NCI-H526 treated with DMSO at 0.1 percent for 48 hours (cell line): Measurements from ENCODE around the gene GRM1.
A peak's percentile ranks its signal among the peaks of the same experiment; 100 is the strongest.

Experiments used
- DNase-seq: peaks from one replicate; lab custom pipeline; 2025; lab: John Stamatoyannopoulos, UW

The GRM1 gene

DNA sequence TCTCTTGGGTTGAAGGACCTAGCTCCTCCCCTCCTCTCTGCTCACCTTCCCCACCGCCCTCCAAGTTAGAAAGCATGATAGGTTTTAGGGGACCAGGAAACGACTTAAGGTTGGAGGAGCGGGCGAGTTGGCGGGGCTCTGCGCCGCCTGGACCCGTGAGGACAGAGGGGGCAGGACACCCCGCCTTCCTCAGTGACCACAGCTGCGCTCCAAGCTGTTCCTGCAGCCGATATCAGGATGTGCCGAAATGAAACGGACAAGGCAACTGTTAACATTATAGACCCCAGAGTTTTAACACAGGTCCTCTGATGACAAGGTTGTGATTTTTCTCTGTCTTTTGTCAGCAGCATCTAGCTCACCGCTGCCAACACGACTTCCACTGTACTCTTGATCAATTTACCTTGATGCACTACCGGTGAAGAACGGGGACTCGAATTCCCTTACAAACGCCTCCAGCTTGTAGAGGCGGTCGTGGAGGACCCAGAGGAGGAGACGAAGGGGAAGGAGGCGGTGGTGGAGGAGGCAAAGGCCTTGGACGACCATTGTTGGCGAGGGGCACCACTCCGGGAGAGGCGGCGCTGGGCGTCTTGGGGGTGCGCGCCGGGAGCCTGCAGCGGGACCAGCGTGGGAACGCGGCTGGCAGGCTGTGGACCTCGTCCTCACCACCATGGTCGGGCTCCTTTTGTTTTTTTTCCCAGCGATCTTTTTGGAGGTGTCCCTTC, at the start of gene GRM1:
Gene GRM1, plus strand, starts transcription at position 212 of the 722 bp plus-strand sequence. Its CDS starts 456 bp downstream, at position 668.
- no peak for DNase-seq

DNA sequence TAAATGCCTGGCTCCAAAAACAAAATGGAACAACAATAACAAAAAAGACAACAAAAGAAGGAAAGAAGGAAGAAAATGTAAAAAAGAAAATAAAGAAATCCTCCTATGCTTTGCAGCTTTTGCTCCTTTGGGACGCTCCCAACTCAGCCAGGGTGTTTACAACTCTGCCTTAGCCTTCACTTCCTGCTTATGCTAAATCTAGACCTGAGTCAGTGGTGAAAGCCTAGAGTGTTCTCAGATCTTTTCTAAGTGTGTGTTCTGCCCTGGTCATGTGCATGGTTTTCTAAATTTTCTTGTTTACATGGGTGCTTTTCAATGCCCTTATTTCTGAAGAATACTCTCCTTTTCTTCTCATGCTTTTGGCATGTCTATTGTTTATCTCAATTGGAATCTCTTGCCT, 19.5 kb upstream of the GRM1 start:
- DNase-seq, result no peak

DNA sequence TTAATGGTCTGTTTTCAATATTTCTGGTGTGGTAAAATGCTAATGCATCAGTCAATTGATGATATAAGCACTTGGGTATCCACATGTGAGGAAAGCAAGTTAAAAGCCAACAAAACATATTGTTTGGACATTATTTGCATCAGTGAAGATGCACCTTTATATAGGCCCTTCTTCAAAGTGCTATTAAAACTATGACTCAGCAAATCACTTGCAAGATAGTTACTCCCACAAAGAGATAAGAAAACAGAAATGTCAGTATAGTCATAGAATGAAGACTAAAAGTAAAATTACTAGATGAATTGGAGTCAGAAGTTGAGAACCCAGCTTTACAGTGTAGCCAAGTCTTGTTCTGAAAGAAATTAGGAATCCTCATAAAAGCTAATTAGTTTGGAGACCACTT, 14.6 kb upstream of the GRM1 start:
- DNase-seq, result no peak

DNA sequence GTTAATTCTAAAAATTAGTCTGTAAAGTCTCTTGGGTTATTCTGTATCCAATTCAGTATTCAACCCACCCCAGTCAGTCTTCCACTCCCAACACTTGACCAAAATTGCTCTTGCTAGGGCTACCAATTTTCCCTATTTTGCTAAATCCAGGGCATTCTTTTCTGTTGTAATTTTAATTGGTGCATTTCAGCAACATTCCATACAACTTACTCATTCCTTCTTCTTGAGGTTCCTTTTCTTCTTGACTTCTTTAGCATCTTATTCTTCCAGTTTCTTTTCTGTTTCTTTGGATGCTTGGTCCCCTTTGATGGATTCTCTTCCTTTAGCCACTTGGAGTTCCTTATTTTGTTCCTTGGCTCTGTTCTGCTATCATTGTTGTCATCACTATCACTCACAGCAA, 11.2 kb upstream of the GRM1 start:
- no peak for DNase-seq

DNA sequence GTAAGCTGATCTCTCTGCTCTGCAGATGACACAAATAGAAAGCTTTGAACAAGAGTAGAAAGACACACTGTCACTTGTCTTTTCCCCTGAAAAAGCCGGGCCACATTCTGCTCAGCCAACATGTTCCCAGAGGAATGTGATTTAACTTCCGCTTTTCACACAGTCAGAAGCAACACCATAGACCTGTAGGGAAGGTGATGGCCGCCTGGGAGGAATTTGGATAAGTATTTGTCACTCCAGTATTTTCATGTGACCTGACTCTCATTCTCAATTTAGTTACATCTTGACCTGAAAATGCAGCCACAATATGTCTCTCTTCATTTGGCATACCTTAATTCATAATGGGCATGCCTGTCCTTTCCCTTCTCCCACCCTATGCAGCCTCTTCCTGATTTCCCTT, 2.0 kb upstream of the GRM1 start:
- no peak for DNase-seq

DNA sequence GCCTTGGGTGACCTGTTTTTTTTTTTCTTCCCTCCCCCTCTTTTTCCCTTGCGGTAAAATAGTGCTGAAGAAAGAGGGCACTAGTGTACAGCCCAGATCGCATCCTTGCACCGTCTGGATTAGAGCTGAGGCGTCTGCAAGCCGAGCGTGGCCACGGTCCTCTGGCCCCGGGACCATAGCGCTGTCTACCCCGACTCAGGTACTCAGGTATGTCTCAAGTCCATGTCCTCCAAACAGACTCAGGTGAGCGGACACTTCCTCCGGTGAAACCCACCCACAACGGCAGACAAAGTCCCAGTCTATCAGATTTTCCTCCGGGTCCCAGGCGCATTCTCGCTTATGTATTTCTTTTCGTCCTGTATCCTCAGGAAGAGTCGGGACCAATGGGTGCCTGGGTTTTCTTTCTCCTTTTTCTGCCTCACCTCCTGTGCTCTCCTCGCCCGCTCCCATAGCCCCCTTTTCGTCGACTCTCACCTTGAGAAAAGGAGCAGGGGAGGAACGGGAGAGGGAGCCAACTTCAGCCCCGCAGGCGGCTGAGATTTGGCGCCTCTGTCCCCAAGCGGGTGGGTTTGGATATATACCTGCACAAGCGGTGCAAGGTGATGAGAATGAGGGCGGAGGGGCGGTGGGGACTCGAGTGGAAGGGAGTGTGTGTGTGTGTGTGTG, 1.1 kb upstream of the GRM1 start:
- DNase-seq, result no peak

DNA sequence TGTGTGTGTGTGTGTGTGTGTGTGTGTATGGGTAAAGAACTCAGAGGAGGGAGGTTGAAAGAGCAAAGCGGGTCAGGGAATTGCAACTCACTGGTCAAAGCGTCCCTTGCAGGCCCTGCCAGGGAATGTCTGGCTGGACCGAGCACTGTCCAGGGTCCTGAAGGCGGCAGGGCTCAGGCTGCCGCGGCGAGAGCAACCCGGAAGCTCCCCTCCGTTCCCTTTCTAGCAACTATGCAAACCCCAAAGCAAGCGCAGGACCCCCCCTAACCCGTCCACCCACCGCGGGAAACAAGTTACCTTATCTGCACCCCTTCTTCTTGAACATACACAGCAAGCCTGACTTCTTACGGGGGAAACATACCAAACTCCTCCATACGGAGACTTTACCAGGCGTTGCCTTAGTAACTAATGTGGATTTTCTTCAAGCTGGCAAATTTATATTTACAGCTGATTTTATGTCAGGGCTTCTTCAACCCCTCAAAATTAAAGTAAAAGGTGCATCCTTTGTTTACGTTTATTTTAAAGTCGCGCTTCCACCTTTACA, 538 bp upstream of the GRM1 start:
- no peak for DNase-seq

DNA sequence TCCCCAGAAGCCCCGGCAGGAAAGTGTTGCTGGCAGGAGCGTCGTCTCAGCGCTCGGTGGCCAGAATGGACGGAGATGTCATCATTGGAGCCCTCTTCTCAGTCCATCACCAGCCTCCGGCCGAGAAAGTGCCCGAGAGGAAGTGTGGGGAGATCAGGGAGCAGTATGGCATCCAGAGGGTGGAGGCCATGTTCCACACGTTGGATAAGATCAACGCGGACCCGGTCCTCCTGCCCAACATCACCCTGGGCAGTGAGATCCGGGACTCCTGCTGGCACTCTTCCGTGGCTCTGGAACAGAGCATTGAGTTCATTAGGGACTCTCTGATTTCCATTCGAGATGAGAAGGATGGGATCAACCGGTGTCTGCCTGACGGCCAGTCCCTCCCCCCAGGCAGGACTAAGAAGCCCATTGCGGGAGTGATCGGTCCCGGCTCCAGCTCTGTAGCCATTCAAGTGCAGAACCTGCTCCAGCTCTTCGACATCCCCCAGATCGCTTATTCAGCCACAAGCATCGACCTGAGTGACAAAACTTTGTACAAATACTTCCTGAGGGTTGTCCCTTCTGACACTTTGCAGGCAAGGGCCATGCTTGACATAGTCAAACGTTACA, 817 bp downstream of the GRM1 start:
- DNase-seq, result no peak

DNA sequence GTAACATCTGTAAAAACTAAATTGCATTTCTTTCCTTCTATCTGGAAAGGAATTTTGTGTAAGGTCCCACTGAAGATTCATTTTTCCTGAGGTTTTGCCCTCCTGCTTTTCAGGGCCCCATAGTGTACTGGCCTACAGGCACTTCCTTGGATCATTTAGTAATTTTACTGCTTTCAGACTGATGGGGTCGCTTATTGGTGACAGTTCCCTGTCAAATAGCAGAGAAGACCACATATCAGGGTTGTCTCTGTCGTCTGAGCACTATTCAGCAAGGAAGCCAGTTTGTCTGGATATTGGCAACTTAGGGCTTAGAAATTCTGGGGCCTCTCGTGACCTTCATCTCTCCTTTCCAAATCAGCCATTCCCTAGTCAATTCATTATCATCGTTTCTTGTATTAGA, 3.5 kb downstream of the GRM1 start:
- no peak for DNase-seq

DNA sequence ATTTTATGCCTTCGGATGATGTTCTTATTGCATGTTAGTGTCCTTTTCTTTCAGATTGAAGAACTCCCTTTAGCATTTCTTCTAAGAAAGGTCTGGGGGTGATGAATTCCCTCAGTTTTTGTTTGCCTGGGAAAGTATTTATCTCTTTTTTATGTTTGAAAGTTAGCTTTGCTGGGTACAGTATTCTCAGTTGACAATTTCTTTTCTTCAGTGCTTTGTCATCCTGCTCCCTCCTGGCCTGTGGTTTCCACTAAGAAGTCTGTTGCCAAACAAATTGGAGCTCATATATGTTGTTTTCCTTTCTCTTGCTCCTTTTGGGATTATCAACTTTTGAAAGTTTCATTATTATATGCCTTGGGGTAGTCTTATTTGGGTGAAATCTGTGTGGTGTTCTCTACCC, 11.5 kb downstream of the GRM1 start:
- no peak for DNase-seq

DNA sequence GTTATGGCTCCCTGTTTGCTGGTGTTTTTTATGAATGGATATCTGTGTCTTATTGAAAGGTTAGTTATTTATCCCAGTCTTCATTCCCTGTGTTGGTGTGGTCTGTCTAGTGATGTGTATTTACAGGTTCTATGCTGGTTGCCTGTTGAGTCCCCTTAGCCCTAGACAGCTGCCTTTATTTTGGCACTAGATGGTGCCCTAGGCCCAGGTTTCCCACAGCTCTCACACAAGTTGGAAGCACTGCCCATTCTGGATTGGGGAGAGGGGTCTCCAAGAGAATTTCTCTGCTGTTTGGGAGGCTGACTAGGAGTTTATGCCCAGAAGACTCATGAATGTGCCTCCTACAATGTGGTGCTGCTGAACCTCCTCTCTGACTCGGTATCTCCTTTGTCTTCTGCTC, 12.4 kb downstream of the GRM1 start:
- peak; percentile 22 for DNase-seq

DNA sequence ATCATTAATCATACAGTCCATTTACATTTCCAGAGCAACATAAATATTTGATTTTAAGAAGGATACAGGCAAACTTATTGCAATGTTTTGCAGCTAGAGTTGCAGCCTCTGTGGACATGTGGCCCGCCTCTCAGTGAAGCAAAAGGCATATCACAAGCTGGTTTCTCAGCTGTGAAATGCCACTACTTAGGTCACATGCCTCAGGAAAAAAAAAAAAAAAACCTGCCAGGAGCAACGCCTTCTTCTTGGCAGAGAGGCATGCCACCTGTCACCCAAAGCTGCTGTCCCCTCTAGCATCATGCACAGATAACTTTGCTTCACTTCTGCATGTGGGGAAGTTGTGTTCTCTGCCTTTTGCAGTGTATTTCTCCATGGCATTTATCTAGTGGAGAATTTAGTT, 18.5 kb downstream of the GRM1 start:
- DNase-seq, result no peak

DNA sequence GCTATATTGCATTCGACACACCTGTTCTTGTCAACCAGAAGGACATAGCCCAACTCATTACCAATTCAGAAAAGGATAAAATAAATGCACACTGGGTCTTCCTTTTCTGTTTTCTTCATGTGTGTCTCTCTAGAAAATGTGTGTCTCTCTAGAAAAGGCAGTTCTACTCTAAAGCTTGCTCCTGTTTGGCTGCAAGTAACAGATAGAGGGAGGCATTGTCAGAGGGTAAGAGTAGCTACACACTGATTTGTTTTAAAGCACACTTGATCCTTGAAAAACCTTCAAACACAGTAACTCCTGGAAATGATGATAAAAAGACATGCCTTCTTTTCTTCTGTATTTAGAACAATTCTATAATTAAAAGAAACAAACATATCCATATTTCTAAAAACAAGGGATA, 21.3 kb downstream of the GRM1 start:
- no peak for DNase-seq

DNA sequence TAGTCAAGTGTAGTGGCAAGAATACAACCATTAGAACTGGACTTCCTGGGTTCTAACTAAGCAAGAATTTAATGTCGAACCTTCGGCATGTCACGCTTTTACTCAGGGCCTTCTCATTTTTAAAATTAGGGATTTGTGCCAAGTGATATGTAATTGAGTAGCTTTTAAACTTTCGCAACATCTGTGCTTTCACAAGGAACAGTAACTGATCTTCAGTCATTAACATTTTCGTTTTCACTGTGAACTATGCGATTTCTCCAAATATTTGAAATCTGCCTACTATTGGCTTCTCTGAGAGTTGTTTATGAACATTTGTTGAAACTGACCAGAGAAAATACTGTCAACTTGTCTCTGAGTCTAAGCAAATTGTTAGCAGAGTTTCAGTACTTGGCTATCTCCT, 27.6 kb downstream of the GRM1 start:
- DNase-seq, result no peak

DNA sequence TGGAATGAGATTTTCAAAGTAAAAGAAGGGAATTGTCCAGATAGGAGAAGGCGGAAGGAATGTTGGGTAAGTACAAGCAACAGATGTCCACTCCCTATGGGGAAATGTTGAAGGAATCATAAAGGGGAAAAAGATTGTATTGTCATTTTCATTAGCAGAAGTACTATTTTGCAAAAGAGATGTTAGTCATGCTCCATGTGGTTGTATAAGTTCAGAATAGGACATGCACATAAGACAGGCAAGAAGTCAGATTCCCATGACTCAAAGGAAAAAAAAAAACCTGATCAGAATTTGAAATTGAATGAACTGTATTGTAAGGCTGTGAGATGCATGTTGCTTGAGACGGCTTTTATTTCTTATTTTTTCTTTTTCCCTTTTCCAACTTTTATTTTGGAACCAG, 36.8 kb downstream of the GRM1 start:
- no peak for DNase-seq

DNA sequence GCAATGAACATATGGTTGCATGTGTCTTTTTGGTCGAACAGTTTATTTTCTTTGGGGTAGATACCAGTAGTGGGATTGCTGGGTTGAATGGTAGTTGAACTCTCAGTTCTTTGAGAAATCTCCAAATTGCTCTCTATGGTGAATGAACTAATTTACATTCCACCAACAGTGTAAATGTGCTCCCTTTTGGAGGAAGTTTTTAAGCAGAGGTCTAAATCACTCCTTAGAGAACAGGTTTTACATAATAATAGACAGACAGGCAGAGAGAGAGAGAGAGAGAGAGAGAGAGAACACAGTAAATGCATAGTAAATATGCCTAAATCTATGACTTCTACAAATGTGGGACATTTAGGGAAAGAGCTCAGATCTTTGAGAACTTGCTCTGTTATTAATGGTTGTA, 37.6 kb downstream of the GRM1 start:
- DNase-seq, result no peak

DNA sequence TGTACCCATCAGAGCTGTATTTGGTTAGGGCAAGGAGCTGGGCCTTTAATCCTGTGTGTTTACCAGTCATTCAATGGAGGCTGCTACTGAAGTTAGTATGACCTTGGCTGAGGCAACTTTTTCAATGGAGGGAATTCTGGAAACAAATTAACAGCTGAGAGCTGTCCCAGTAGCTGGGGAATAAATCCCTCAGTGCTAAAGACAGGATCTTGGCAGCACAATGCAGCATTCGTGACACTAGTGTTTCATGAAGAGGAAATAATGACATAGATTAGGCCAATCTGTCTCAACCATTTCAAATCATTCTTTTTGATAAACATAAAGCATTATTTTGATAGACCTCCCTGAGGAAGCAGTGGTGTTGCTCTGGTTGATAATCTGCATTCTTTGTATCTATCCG, 42.9 kb downstream of the GRM1 start:
- no peak for DNase-seq

DNA sequence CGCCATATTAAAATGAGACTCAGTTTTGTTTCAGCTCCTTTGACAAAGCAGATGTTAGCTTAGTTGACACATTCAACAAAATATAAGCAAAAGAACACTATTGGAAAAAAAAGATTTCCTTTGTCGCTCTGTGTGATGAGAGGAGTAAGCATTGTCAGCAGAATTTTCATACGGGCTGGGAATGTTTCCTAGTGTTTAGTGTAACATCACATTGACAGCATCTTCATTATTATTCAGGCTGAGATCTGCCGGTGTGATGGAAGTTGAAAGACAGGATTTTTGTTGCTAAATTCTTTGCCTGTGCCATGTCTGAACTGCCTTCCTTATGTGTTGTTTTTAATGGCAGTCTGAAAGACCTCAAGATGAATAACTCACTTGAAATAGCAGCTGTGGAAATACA, 49.1 kb downstream of the GRM1 start:
- DNase-seq, result no peak

DNA sequence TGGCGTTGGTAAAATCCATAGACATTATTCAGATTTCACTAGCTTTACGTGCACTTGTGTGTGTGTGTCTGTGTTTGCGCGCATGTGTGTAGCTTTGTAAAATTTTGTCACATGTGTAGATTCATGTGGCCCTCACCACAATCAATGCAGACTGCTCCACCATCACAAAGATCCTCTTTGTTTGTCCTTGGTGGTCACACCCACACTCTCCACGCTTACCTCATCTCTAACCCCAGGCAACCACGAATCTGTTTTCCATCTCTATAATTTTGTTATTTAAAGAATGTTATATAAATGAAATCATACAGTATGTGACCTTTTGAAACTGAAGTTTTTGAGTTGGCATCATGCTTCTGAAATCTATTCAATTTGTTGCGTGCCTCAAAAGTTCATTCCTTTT, 58.5 kb downstream of the GRM1 start:
- no peak for DNase-seq

DNA sequence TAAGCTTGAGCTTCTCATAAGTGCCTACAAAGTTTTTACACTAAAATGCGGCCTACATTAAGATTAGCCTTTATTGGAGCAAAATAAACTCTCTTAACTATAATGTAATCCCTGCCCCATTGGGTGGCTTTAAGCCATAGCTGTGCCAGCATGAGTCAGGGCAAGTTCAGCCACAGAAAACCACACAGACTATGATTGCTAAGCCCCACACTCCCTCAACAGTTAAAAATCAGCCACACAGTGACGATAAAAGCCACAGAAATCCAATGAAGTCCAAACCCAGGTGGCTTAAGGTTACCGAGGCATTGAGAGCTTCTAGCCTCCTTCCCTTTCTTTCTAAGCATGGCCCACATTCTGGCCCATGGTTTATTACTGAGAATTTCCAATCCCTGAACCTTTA, 61.6 kb downstream of the GRM1 start:
- DNase-seq, result no peak

DNA sequence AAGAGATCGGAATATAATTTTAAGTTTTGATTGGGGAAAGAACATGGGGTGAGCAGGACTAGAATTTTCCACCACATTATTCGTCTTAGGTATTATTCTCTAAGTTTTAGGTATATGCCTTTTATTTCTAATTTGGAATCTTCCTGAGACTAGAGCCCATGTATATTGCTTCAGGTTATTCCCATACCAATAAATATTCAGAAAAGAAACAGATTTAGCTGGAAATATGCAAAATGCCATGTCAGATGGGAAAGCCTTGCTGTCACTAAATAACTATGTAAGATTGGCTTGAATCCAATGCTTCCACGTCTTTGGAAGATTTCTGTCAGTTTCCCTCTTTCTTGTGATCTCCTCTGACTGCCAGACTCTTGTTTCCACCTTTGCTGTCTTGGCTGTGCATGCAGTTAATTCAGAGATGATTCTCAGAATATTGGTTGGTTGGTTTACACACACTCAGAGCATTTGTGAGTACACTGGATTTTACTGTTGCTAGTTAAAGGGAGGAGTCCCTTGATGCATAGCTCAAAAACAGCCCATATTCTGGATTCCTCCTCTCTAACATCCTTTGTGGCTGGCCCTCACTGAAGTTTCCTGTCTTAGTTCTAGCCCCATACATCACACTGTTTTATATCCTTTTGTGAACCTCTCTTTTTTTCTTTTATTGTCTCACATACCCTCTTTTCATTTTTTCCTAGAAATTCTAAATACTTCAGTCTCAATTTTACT, 64.3 kb downstream of the GRM1 start:
- DNase-seq, result no peak

DNA sequence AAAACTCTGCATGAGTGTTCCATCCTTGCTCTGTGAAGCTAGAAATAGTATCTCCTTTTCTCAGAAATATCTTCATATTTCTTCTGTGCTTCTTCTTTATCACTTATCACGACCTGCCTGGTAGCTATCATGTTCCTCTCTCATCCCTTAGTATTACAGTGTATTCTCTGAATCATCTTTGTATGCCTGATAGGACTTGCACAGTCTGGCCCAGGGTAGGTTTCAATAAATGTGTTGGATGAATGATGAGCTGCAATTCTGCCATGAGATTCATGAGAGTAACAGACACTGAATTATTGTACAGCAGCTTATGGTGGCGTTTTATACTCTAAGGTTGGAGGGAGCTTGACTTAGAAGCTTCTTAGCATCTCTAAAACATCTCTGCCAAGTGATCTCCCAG, 66.6 kb downstream of the GRM1 start:
- no peak for DNase-seq

DNA sequence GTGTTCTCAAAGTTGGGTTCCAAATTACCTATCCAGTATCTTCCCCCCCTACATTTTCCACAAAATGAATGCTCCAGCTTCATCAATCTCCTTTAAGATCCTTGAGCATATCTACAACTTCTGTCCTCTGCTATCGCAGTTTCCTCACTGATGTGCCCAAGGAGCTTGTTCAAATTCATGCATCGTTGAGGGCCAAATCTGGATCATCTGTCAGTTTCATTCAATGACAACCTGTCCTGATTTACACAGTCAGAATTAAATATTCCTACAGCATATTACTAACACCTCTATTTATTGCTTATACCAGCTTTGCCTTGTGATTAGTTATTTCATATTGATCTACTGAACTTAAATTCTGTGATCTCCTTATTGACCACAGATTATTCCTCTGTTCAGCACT, 68.7 kb downstream of the GRM1 start:
- no peak for DNase-seq
